Skin epidermis (tissue), 12 donors: ENCODE results near the gene PPIL3.

ENCODE experiments used
- H3K27ac ChIP-seq, 21 experiments: fragments of 200-600 bp; sonication (generic) in 11 of 21; one replicate each; pipeline ENCODE4 v1.5.0; 2020; ENCODE audit warnings: mild to moderate bottlenecking in 3 of 21, inconsistent platforms in 2 of 21, moderate library complexity in 2 of 21
- H3K4me3 ChIP-seq, 7 experiments: fragments of 200-600 bp; sonication (generic) in 2 of 7; one replicate each; pipeline ENCODE4 v1.5.0; 2020; ENCODE audit warnings: inconsistent platforms in 2 of 7, mild to moderate bottlenecking in 2 of 7, moderate library complexity in 1 of 7

The PPIL3 gene

GRCh38 chr2:200862532-200863000 is 26.3 kb downstream of the PPIL3 start:
- Histone ChIP-seq H3K27ac (peak overlapping the region; percentile 2 to 100 (median 100)), H3K4me3 (peak overlapping the region; percentile 67 to 100 (median 82))

DNA sequence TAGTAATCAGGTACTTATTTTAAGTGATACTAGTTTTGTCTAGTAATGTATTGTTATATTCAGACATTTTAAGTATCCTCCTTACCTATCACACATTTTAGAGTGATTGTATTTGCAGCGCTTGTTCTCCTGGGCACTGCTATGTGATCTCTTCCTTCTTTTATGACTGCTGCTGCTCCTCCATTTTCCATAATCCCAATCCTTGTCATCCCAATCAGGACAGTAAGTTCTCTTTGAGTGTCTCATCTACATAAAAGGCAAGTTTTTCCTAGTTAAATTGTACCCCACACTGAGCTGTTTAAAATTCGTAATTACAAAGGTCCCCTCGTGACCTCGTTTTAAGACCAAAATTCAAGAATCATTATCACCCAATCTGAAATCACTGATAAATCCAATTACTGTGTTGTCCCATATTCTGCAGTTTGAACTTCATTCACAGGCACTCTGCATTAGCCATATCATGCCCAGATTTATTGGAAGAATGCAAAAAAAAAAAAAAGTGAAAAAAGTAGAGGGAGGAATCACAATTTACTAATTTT is 27.2 kb downstream of the PPIL3 start:
- peak overlapping the region; percentile 67 to 100 (median 82) for H3K4me3 ChIP-seq
- peak overlapping the region in 12 of 21 experiments; percentile 2 to 100 (median 100) for H3K27ac ChIP-seq

- Histone ChIP-seq H3K27ac (peak overlapping the region in 2 of 21 experiments; percentile 21 to 49), H3K4me3 (peak overlapping the region in 3 of 7 experiments; percentile 67 to 82 (median 79))
These were observed 28.6 kb downstream of the PPIL3 start for GRCh38 chr2:200860092-200860795.

GRCh38 chr2:200856806-200857205 is 32.1 kb downstream of the PPIL3 start:
- Histone ChIP-seq H3K27ac (no peak overlapping the region), H3K4me3 (no peak overlapping the region)

DNA sequence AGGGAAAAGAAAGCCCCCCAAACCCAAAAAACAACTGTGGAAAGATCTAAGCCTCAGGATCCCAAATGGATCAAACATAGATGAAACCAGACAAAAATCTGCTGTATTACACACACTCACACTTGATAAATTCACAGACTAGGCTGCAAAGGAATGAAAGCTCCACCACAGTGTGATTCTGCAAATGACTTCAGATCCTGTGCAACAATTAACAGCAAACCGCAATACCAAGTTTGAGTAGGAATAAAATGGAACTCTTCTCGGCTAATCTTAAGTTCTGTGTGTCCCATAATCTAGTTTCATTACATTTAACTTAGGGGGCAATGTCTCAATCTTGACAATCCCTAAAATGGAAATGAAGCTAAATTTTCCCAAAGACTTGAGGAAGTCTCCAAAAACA is 36.3 kb downstream of the PPIL3 start:
- H3K4me3 ChIP-seq, result no peak overlapping the region
- H3K27ac ChIP-seq, result peak overlapping the region in 1 of 21 experiments; percentile 3

- Histone ChIP-seq H3K27ac (no peak overlapping the region), H3K4me3 (no peak overlapping the region)
These were observed 37.3 kb downstream of the PPIL3 start for GRCh38 chr2:200851398-200852248.

- no peak overlapping the region for H3K27ac ChIP-seq
- no peak overlapping the region for H3K4me3 ChIP-seq
These were observed 38.2 kb downstream of the PPIL3 start for GRCh38 chr2:200850512-200851256.

- no peak overlapping the region for H3K4me3 ChIP-seq
- H3K27ac ChIP-seq, result no peak overlapping the region
These were observed 40.9 kb downstream of the PPIL3 start for GRCh38 chr2:200847939-200848338.

DNA sequence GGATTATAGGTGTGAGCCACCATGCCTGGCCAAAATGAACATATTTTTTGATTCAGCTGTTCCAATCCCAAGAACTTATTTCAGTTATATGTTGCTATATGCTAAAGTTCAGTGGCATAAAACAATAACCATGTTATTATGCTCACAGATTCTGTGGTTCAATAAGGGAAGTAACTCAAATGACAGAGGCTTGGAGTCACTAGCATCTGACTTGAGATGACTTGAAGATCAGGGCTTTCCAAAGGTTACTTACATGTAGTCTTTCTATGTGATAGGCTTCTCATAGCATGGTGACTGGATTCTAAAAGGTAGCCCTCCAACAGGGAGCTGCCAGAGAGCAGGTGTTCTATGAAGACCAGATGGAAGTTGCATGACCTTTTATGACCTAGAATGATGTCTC is 41.6 kb downstream of the PPIL3 start:
- Histone ChIP-seq H3K4me3 (no peak overlapping the region), H3K27ac (no peak overlapping the region)

DNA sequence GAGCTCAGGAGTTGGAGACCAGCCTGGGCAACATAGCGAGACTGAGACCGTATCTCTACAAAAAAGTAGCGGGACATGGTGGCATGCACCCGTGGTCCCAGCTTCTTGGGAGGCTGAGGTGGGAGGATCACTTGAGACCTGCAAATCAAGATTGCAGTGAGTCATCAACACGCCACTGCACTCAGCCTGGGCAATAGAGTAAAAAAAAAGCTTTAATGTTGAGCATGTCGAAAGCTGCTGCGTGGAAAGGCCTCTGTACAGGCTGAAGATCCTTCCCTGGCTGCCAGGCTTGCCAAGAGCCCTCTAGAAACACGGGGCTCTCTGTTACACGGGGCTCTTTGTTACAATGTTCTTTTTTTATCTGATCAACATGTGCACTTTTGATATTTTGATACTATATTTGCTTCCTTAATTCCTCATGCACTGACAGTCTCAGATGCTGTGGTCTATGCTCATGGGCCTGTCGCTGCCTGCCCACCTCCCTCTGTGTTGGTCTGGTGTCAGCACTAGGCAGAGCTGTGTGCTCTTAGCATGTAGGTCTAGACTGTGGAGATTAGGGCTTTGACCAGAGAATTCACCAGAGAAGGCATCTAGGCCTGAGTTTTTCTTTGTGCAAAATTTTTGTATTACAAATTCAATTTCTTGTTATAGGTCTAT is 43.1 kb downstream of the PPIL3 start:
- Histone ChIP-seq H3K4me3 (no peak overlapping the region), H3K27ac (peak overlapping the region in 1 of 21 experiments; percentile 35)

DNA sequence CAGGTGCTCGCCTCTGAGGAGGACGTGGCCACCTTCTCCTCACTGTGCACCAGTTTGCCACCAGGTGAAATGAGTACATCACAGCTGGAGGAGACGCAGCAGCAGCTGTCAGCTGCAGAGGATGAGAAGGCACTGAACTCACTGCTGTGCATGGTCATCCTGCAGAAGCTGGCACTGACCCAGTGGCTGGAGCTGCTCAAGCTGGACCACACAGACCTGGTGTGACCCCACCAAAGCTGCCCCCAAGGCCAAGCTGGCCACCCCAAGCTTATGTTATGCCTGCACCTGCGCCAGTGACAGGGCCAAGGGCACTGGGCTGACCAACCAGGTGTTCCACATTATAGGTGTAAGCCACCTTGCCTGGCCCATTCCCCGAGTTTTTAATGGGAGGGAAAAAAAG is 43.7 kb downstream of the PPIL3 start:
- H3K4me3 ChIP-seq, result no peak overlapping the region
- no peak overlapping the region for H3K27ac ChIP-seq

DNA sequence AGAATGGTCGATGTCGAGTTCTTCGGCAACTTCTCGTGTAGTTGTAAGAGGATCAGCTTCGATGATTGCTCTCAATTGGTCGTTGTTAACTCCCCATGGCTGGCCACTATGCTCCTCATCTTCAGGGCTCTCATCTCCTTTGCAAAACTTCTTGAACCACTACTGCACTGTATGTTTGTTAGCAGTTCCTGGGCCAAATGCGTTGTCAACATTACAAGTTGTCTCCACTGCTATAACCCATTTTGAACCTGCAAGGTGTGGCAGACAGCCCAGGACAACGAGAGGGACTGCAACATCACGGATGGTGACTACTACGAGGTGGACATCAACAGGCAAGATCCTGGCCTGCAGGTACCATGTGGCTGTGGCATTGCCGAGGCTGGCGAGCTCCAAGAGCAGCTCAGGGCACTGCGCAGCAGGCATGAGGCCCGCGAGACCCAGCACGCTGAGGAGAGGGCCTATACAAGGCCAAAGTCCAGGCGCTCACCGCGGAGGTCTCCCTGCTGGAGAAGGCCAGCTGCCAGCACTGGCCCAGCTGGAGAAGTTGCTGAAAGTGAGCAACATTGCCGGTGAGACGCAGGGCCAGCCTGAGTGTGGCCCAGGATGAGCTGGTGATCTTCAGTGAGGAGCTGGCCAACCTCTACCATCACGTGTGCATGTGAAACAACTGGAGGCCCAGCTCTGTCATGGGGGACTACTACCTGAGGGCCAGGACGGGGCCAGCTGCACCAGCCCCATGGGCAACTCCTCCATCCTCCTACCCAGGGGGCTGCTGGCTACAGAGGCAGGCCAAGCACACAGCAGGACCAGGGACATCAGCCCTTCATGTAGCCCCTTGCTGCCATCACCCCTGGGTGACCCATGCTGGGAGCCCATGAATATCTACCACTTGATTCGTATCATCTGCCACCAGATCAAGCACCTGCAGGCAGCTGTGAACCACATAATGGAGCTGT is 44.6 kb downstream of the PPIL3 start:
- no peak overlapping the region for H3K4me3 ChIP-seq
- no peak overlapping the region for H3K27ac ChIP-seq

- H3K4me3 ChIP-seq, result no peak overlapping the region
- H3K27ac ChIP-seq, result peak overlapping the region in 2 of 21 experiments; percentile 39 to 65
These were observed 49.4 kb downstream of the PPIL3 start for GRCh38 chr2:200839513-200839912.

- Histone ChIP-seq H3K4me3 (no peak overlapping the region), H3K27ac (no peak overlapping the region)
These were observed 54.2 kb downstream of the PPIL3 start for GRCh38 chr2:200834701-200835100.

- Histone ChIP-seq H3K4me3 (no peak overlapping the region), H3K27ac (no peak overlapping the region)
These were observed 59.6 kb downstream of the PPIL3 start for GRCh38 chr2:200829258-200829655.

DNA sequence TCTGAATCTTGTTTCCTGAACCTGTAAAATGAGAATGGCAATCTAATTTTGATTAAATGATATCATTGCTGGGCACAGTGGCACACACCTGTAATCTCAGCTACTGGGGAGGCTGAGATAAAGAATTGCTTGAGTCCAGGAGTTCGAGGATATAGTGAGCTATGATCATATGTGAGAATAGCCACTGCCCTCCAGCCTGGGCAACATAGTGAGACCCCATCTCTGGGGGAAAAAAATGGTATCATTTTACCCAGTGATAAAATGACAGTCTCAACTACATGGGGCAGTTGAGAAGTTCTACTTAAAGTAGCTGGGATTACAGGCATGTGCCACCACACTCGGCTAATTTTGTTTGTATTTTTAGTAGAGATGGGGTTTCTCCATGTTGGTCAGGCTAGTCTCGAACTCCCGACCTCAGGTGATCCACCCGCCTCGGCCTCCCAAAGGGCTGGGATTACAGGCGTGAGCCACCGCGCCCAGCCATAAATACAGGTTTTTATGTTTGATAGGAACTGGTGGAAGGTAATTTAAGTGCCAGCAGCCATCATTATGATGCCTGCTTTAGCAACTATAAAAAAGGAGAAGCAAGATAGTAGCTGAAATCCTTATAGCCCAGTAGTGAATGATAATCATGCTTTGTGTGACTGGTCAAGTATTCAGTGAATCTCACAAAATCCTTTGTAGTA is 60.2 kb downstream of the PPIL3 start:
- Histone ChIP-seq H3K4me3 (no peak overlapping the region), H3K27ac (no peak overlapping the region)

GRCh38 chr2:200828104-200828503 is 60.8 kb downstream of the PPIL3 start:
- no peak overlapping the region for H3K27ac ChIP-seq

More at GRCh38 chr2:200828104-200828503, 60.8 kb downstream of the PPIL3 start:
- no peak overlapping the region for H3K4me3 ChIP-seq
